Lung (tissue), 13 donors: ENCODE data around the gene DTNB. TPM values are rescaled to one million over a fixed set of nuclear protein-coding genes. Genes with fewer than 3 reads are reported as not detected.

Experiments used
- ATAC-seq: fragments of 200-7000 bp; cut with Tn5 transposase; one replicate; pipeline ENCODE4 v1.9.1; 2020; ENCODE audit warnings: moderate number of reproducible peaks; ENCODE audit not compliant: insufficient read depth, low FRiP score
- DNase-seq, 3 donors: peaks; one replicate each; pipeline ENCODE4 v3.0.0-alpha.2; 2013 to 2017
- H3K27ac ChIP-seq, 2 donors: one replicate each; pipeline ENCODE4 v1.5.1; 2013; ENCODE audit warnings: mild to moderate bottlenecking in 2 of 2, moderate library complexity in 2 of 2, control low read depth in 1 of 2, inconsistent platforms in 1 of 2, low read depth in 1 of 2, low read length in 1 of 2
- H3K27me3 ChIP-seq, 3 donors: one replicate each; pipeline ENCODE4 v1.5.1; 2013; ENCODE audit warnings: low read length in 2 of 3; ENCODE audit not compliant: control insufficient read depth in 3 of 3, insufficient read depth in 3 of 3
- H3K36me3 ChIP-seq, 4 donors: one replicate each; pipeline ENCODE4 v1.5.1; 2013; ENCODE audit warnings: low read length in 4 of 4, mild to moderate bottlenecking in 1 of 4, moderate library complexity in 1 of 4; ENCODE audit not compliant: control insufficient read depth in 4 of 4, insufficient read depth in 4 of 4
- H3K4me1 ChIP-seq, 5 donors: one replicate each; pipeline ENCODE4 v1.5.1; 2013; ENCODE audit warnings: low read length in 5 of 5, mild to moderate bottlenecking in 2 of 5, moderate library complexity in 1 of 5; ENCODE audit not compliant: control insufficient read depth in 5 of 5, insufficient read depth in 5 of 5
- H3K4me3 ChIP-seq: one replicate; pipeline ENCODE4 v1.5.1; 2013; ENCODE audit warnings: mild to moderate bottlenecking, control low read depth, moderate library complexity
- H3K9ac ChIP-seq, 2 donors: one replicate each; pipeline ENCODE4 v1.5.1; 2013; ENCODE audit warnings: low read length in 2 of 2, control low read depth in 1 of 2; ENCODE audit not compliant: insufficient read depth in 1 of 2
- H3K9me3 ChIP-seq, 4 donors: one replicate each; pipeline ENCODE4 v1.5.1; 2013; ENCODE audit warnings: low read length in 3 of 4, mild to moderate bottlenecking in 1 of 4, moderate library complexity in 1 of 4; ENCODE audit not compliant: control insufficient read depth in 4 of 4, insufficient read depth in 3 of 4
- CTCF ChIP-seq: IDR thresholded peaks from 2 replicates; pipeline ENCODE4 v1.5.1; 2012; ENCODE audit warnings: mild to moderate bottlenecking; ENCODE audit errors: control extremely low read depth, extremely low read depth
- WGBS, 2 donors: extraction: QIAGEN DNeasy Blood & Tissue Kit; methylation state at CpG; one replicate each; pipeline ENCODE4 v1.1.7; 2013; 5-methylcytosine and 5-hydroxymethylcytosine counted together
- polyA plus RNA-seq, 2 donors: library from polyadenylated mRNA; stranded (reverse); fragments of 200-250 nt; gene quantifications; one replicate each; pipeline ENCODE4 v1.2.1, GENCODE V29; 2013
- small RNA-seq: library from RNA; depleted of rRNA; stranded (forward); fragments of <200 nt; gene quantifications from one replicate; pipeline ENCODE3, GENCODE V24; 2014; ENCODE audit warnings: low replicate concordance
- total RNA-seq, 2 donors: library from RNA; depleted of rRNA in 1 of 2; stranded (reverse); fragments of >200 nt in 1 of 2; gene quantifications; one replicate each; pipeline ENCODE4 v1.2.1, GENCODE V29; 2014 to 2021
- donor health status: control.
- donor health status: control.
- donor health status: Bipolar disorder and iron deficiency.
- donor health status: healthy.
- donor health status: DM: yes; HTN: yes; CAD: no.

DTNB gene
- total and polyA plus RNA-seq, 4 donors, result 10.1 to 35.2 (median 20.4) TPM

DNA sequence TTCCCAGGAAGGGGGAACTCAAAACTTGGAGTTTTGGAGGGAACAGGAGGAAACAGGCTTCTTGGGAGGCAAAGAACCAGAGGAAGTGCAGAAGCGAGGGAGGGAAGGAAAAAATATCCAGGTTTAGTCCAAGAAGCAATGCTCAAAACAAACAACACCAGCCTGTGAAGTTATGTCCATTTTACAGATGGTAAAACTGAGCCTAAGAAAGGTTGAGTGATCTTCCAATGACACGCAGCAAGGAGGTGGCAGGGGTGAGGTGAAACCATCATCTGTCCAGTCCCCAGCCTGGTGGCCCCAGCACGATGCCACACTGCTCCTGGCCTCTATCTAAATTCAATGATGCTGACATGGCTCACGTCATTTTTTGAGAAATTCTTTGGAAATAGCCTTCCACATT is 342.4 kb downstream of the DTNB start:
- H3K36me3 ChIP-seq, result peaks cover 0 to 21% (median 3%) of the 10 kb centered on the region in 4 donors
- ATAC-seq (no peak), DNase-seq (no peak)
- 87 to 89% methylated on average over 4 of the region's 4 CpGs for WGBS, 2 donors
- peaks cover 2 to 7% (median 7%) of the 10 kb centered on the region in 5 donors for H3K4me1 ChIP-seq
- no peaks in the 10 kb centered on the region for H3K27me3 ChIP-seq
- H3K4me3 ChIP-seq, result no peak overlapping the region
- peaks cover 0 to 5% (median 2%) of the 10 kb centered on the region in 4 donors for H3K9me3 ChIP-seq
- TF ChIP-seq CTCF, result no peak
- no peak overlapping the region for H3K9ac ChIP-seq
- no peak overlapping the region for H3K27ac ChIP-seq

GRCh38 chr2:25330273-25330672 is 343.1 kb downstream of the DTNB start:
- no peak for DNase-seq
- TF ChIP-seq CTCF, result no peak
- Histone ChIP-seq H3K27ac (no peak overlapping the region), H3K9ac (no peak overlapping the region), H3K9me3 (peaks cover 0 to 5% (median 2%) of the 10 kb centered on the region in 4 donors), H3K4me3 (no peak overlapping the region), H3K36me3 (peaks cover 0 to 21% (median 4%) of the 10 kb centered on the region in 4 donors), H3K4me1 (peaks cover 2 to 7% (median 7%) of the 10 kb centered on the region in 5 donors), H3K27me3 (no peaks in the 10 kb centered on the region)
- no peak for ATAC-seq
- WGBS, 2 donors, result 76 to 90% methylated on average over 10 of the region's 10 CpGs

DNA sequence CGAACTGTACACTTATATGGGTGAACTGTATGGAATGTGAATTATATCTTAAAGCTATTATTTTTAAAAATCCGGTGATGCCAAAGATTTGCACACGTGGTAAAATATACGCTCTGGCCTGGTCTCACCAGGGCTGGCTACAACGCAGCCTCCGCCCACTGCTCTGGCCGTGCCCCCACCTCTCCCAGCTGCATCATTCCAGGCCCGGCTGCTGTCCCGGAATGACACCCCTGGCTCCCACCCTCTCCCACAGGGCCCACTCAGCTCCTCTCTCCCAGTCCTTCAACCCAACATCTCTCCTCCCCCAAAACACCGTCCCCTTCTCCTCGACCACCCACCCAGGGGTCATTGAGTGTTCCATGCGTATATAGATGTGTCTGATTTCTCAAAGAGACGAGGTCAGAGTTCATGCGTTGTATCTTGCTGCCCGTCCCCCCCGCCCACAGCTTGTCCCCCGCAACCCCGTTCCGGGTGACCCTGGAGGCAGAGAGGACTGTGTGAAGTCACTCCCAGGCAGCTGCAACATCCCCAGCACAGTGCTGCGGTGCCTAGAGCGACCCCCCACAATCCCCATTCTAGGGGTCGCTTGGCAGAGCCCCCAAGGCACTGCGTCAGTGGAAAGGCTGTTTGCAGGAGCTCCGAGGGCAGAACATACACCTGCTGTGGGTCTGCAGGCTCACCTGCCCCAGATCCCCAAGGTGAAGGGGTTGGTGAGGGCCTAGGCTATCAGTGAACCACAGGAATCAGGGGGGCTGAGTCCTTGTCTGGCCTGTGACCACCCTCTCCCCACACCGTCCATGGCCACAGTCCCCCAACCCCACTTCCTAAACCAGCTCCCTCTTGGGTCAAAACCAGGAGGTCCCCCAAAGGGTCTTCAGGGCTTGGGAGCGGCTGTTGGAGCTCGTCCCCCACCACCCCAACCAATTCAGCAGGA is 345.0 kb downstream of the DTNB start:
- TF ChIP-seq CTCF, result no peak
- no peak for ATAC-seq
- H3K9me3 ChIP-seq, result peaks cover 0 to 5% (median 2%) of the 10 kb centered on the region in 4 donors
- H3K27me3 ChIP-seq, result no peaks in the 10 kb centered on the region
- no peak overlapping the region for H3K4me3 ChIP-seq
- H3K4me1 ChIP-seq, result peaks cover 5 to 17% (median 16%) of the 10 kb centered on the region in 5 donors
- H3K36me3 ChIP-seq, result peaks cover 0 to 21% (median 4%) of the 10 kb centered on the region in 4 donors
- DNase-seq, result no peak
- no peak overlapping the region for H3K27ac ChIP-seq
- H3K9ac ChIP-seq, result no peak overlapping the region
- WGBS, 2 donors, result 88 to 89% methylated on average over 27 of the region's 27 CpGs

Small RNA genes lying within 50 kb of the gene (small RNA-seq; reads per million reads assigned to genes)
- gene MIR1301 (17.6 reads per million, percentile 96 among the genes with 10 or more reads in this experiment), gene RF00019 (not detected)

Other genes starting within 250 kb of the DTNB start
- 10 to 100 TPM; 18.4 to 29.0 TPM for gene ASXL2, start 204.9 kb upstream of the DTNB start, total RNA-seq
- 1 to 10 TPM; 2.4 to 6.2 TPM for gene ASXL2, start 204.9 kb upstream of the DTNB start, polyA plus RNA-seq